Vagina (tissue), 2 donors: ENCODE data around the gene ADAMTS12.

Experiments used
- CTCF ChIP-seq, 3 experiments: fragments of 450-650 bp in 2 of 3; fragments of 200-600 bp in 1 of 3; sonication (generic) in 1 of 3; IDR thresholded peaks; one replicate each; pipeline ENCODE4 v1.5.1; 2017 to 2019; ENCODE audit warnings: antibody characterized with exemption in 3 of 3, mild to moderate bottlenecking in 2 of 3, moderate library complexity in 2 of 3
- POLR2A ChIP-seq, 2 donors: fragments of 450-650 bp; IDR thresholded peaks; one replicate each; pipeline ENCODE4 v1.6.1; 2017; ENCODE audit warnings: antibody characterized with exemption in 2 of 2, mild to moderate bottlenecking in 2 of 2, moderate library complexity in 2 of 2
- POLR2AphosphoS5 ChIP-seq, 2 donors: sonication (generic); formaldehyde crosslinking; IDR thresholded peaks; one replicate each; pipeline ENCODE4 v1.9.0; 2017; ENCODE audit warnings: antibody characterized with exemption in 2 of 2, mild to moderate bottlenecking in 2 of 2, low read depth in 1 of 2; ENCODE audit not compliant: insufficient read depth in 1 of 2

GRCh38 chr5:33937017-33937706, 45.4 kb upstream of the ADAMTS12 start:
- no peak for TF ChIP-seq POLR2A (IDR thresholded peaks at IDR 0.05)
- no peak for TF ChIP-seq POLR2AphosphoS5 (IDR thresholded peaks at IDR 0.05; ENCODE audit: insufficient read depth in 1 of 2, low read depth in 1 of 2)
- TF ChIP-seq CTCF (IDR thresholded peaks at IDR 0.05) = no peak
